Measurements from ENCODE around the gene IGF2.

GRCh38 chr11:2177076-2177475 is 37.9 kb upstream of the IGF2 start:
- TF ChIP-seq ZBTB21 (tag by site-specific recombination; IDR thresholded peaks at IDR 0.05) (no peak), PRDM6 (tag by site-specific recombination; IDR thresholded peaks at IDR 0.05) (no peak), ZNF548 (tag by site-specific recombination; IDR thresholded peaks at IDR 0.05) (no peak), ZBTB49 (tag by site-specific recombination; IDR thresholded peaks at IDR 0.05; ENCODE audit: low read depth) (no peak)

Measured in HEK293 (cell line).